Aorta (tissue), 5 donors: ENCODE results near the gene ARHGEF11. TPM values are rescaled to one million over a fixed set of nuclear protein-coding genes. Genes with fewer than 3 reads are reported as not detected.

ENCODE experiments used
- ATAC-seq: fragments of 200-7000 bp; cut with Tn5 transposase; one replicate; pipeline ENCODE4 v1.9.1; 2022; ENCODE audit warnings: moderate library complexity; ENCODE audit not compliant: low FRiP score
- DNase-seq, 2 donors: peaks; one replicate each; pipeline ENCODE4 v3.0.0-alpha.2; 2020
- H3K27ac ChIP-seq, 2 donors: one replicate each; pipeline ENCODE4 v1.5.1; 2013; ENCODE audit warnings: low read length in 2 of 2, mild to moderate bottlenecking in 2 of 2, moderate library complexity in 2 of 2, control low read depth in 1 of 2, inconsistent platforms in 1 of 2, low read depth in 1 of 2
- H3K27me3 ChIP-seq, 2 donors: one replicate each; pipeline ENCODE4 v1.6.1; 2013; ENCODE audit warnings: control low read depth in 1 of 2, low read length in 1 of 2, mild to moderate bottlenecking in 1 of 2, moderate library complexity in 1 of 2; ENCODE audit not compliant: insufficient read depth in 2 of 2, control insufficient read depth in 1 of 2
- H3K36me3 ChIP-seq, 2 donors: one replicate each; pipeline ENCODE4 v1.6.1; 2013; ENCODE audit warnings: control low read depth in 1 of 2, low read length in 1 of 2, mild to moderate bottlenecking in 1 of 2; ENCODE audit not compliant: insufficient read depth in 2 of 2, control insufficient read depth in 1 of 2
- H3K4me1 ChIP-seq, 2 donors: one replicate each; pipeline ENCODE4 v1.6.1; 2013; ENCODE audit warnings: low read length in 2 of 2, control low read depth in 1 of 2, mild to moderate bottlenecking in 1 of 2, moderate library complexity in 1 of 2; ENCODE audit not compliant: insufficient read depth in 2 of 2, control insufficient read depth in 1 of 2
- H3K4me3 ChIP-seq, 2 donors: one replicate each; pipeline ENCODE4 v1.5.1; 2013; ENCODE audit warnings: low read length in 2 of 2, control low read depth in 1 of 2, mild to moderate bottlenecking in 1 of 2
- H3K9me3 ChIP-seq: one replicate; pipeline ENCODE4 v1.6.1; 2013; ENCODE audit warnings: mild to moderate bottlenecking, low read length; ENCODE audit not compliant: control insufficient read depth
- WGBS, 2 donors: extraction: QIAGEN DNeasy Blood & Tissue Kit; methylation state at CpG; one replicate each; pipeline ENCODE4 v1.1.7; 2013; 5-methylcytosine and 5-hydroxymethylcytosine counted together
- intact Hi-C, 2 donors: fragments of 100-400 bp; cut with DNase I; formaldehyde crosslinking; loops; one replicate each; pipeline versions ENCODE4 v1.14.2 to v1.15.0; 2022
- polyA plus RNA-seq, 2 donors: library from polyadenylated mRNA; stranded (reverse); fragments of 200-250 nt; gene quantifications; one replicate each; pipeline ENCODE4 v1.2.3, GENCODE V29; 2013
- total RNA-seq, 2 donors: library from RNA; stranded (reverse); fragmentation: NEBNext Ultra II Directional; extraction: Animal tissue kit (Norgen Biotek cat#: 25700); gene quantifications; one replicate each; pipeline ENCODE4 v1.2.1, GENCODE V29; 2021
- donor health status: healthy with polysubstance abuse.
- donor health status: Bipolar disorder and iron deficiency.
- donor health status: DM: no; HTN: no; CAD: no.
- donor health status: DM: no; HTN: no; CAD: no.
- donor health status: DM: yes; HTN: yes; CAD: no.

Gene ARHGEF11
- total and polyA plus RNA-seq, 4 donors: 9.3 to 47.8 (median 24.6) TPM

DNA sequence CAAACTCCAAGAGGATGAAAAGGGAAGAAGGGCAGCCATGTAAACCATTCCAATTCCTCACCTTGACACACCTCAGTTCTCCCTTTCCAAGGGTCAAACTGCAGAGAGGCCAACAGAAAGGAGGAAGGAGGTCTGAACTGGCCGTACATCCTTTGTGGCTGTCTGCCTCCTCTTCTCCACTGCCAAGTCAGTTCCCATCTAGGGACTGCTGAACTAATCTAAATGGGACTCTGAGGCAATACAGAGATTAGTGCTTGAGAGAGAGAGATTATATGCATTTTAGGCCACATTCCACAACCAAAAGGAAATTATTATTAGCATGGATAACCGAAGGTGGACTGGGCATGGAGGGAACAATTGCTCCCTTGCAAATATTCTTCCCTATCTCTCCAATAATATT is 2.7 kb downstream of the ARHGEF11 start:
- H3K9me3 ChIP-seq: no peaks in the 10 kb centered on the region
- no peaks in the 10 kb centered on the region for H3K27me3 ChIP-seq
- intact Hi-C loops: no loop called here
- DNase-seq: no peak
- ATAC-seq: no peak
- 7 to 9% methylated on average over 2 of the region's 2 CpGs for WGBS, 2 donors
- peak overlapping the region in 1 of 2 donors; percentile 24 for H3K4me3 ChIP-seq
- no peaks in the 10 kb centered on the region for H3K36me3 ChIP-seq
- no peak overlapping the region for H3K27ac ChIP-seq
- peaks cover 3 to 8% of the 10 kb centered on the region in 2 donors for H3K4me1 ChIP-seq

DNA sequence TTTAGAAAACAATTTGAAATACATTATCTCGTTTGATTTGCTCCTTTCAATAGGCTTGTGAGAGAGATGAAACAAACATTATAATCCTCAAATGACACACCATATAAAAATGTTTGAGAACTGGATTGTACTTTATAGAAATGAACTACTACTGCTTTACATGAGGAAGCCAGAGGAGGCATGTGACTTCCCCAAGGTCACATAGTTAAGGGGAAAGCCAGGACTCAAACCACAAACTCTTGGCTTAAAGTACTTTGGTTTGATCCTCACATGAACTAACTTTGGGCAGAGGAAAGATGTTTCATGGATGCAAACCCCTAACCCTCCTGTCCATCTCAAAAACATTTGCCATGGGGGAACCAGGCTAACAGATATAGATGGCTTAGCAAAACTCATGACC is 4.7 kb downstream of the ARHGEF11 start:
- Histone ChIP-seq H3K27ac (no peak overlapping the region), H3K27me3 (no peaks in the 10 kb centered on the region), H3K9me3 (no peaks in the 10 kb centered on the region), H3K4me3 (no peak overlapping the region), H3K36me3 (no peaks in the 10 kb centered on the region), H3K4me1 (peaks cover 3 to 8% of the 10 kb centered on the region in 2 donors)
- ATAC-seq (no peak), DNase-seq (no peak)
- WGBS, 2 donors: 85 to 88% methylated on average over 1 of the region's 1 CpG
- intact Hi-C loops: no loop called here

DNA sequence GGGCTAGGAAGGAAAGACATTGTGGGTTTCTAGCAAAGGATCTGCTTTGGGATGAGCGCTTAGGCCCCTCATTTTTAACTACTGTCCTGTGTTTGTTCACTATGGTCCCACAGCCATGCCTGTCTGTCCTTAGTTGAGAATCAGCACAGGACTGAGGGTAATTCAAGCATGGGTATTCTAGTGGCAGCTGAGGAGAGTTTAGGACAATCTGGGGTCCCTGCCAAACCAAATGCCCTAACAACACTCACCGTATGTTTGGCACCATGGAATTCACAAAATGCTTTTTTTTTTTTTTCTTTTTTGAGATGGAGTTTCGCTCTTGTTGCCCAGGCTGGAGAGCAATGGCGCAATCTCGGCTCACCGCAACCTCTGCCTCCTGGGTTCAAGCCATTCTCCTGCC is 10.4 kb downstream of the ARHGEF11 start:
- Histone ChIP-seq H3K4me1 (peaks cover 1 to 4% of the 10 kb centered on the region in 2 donors), H3K4me3 (no peak overlapping the region), H3K27me3 (no peaks in the 10 kb centered on the region), H3K9me3 (no peaks in the 10 kb centered on the region), H3K27ac (no peak overlapping the region), H3K36me3 (peaks cover 0 to 2% of the 10 kb centered on the region in 2 donors)
- WGBS, 2 donors: 70 to 72% methylated on average over 6 of the region's 6 CpGs
- intact Hi-C loops: no loop called here
- no peak for ATAC-seq
- DNase-seq: no peak

DNA sequence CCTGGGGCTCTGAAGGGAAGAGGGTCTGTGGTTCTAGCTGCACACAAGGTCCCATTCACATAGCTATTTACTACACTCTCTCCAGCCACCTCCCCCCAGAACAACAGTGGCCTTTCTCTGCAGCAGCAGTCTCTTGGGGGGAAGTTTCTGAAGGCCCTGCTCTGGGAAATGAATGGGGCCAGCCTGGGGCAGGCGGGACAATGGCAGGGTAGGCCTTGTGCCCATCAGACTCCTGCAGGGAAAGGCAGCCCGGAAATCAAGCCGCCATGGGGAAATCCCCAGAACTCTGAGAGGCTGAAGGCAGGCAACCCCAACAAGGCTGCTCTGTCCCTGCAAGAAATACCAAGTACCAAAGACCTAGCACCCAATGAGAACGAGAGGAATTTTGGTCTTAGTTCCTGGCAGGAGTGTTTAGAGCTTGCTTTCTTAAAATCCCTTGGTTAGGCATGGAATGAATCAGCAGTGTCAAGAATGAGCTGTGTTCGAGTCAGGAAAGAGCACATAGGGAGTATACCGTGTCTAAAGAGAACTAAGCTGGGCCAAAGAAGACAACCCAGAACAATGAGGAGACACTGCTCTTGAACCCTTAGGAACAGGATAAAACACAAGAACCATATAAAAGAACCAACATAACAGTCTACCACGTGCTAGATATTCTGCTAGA is 11.3 kb downstream of the ARHGEF11 start:
- H3K27me3 ChIP-seq: no peaks in the 10 kb centered on the region
- intact Hi-C loops: no loop called here
- no peak overlapping the region for H3K27ac ChIP-seq
- ATAC-seq (no peak), DNase-seq (no peak)
- H3K36me3 ChIP-seq: peaks cover 0 to 2% of the 10 kb centered on the region in 2 donors
- WGBS, 2 donors: 57 to 59% methylated on average over 7 of the region's 7 CpGs
- H3K4me1 ChIP-seq: peaks cover 1 to 4% of the 10 kb centered on the region in 2 donors
- H3K4me3 ChIP-seq: no peak overlapping the region
- no peaks in the 10 kb centered on the region for H3K9me3 ChIP-seq

DNA sequence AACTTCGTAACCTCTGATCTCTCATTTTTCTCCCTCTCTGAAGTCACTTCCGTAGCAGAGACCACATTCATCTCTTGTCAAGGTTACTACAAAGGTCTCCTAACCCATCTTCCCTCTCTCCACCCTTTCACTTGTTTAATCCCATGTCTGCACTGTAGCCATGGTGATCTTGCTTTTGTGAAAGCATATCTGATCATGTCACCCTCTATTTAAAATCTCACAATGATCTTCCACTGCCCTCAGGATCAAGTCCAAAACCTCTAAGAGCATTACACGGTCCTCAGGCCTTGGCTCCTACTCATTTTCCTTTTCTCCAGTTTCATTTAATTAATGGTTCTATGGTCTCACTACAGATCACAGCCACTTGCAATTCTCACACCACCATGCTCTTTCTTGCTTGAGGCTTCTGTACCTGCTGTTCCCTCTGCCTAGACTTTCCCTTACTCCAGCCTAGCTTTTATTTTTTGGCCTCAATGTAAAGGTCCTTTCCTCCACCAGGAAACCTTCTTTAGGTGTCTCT is 12.1 kb downstream of the ARHGEF11 start:
- intact Hi-C loops: no loop called here
- no peaks in the 10 kb centered on the region for H3K27me3 ChIP-seq
- no peak overlapping the region for H3K4me3 ChIP-seq
- no peak for DNase-seq
- H3K27ac ChIP-seq: no peak overlapping the region
- 72 to 74% methylated on average over 3 of the region's 3 CpGs for WGBS, 2 donors
- no peak for ATAC-seq
- peaks cover 0 to 2% of the 10 kb centered on the region in 2 donors for H3K36me3 ChIP-seq
- peaks cover 1 to 4% of the 10 kb centered on the region in 2 donors for H3K4me1 ChIP-seq
- no peaks in the 10 kb centered on the region for H3K9me3 ChIP-seq

DNA sequence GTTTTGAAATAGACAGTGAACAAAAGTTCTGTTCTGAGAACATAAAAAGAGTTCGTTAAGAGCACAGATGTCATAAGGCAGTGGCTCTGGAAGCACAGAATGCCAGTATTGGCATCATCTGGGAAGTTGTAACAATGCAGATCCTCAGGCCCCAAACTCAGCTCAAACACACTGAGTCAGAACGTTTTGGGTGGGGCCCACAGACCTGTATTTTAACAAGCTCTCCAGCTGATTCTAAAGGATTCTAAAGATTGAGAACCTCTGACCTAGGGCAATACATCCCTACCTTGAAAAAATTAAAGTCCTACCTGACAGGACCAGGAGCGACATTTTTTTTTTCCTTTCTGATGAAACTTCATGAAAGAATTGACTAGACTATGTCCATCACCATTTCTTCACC is 13.2 kb downstream of the ARHGEF11 start:
- Histone ChIP-seq H3K27me3 (no peaks in the 10 kb centered on the region), H3K9me3 (no peaks in the 10 kb centered on the region), H3K4me3 (no peak overlapping the region), H3K27ac (no peak overlapping the region), H3K4me1 (peaks cover 1 to 4% of the 10 kb centered on the region in 2 donors), H3K36me3 (peaks cover 0 to 2% of the 10 kb centered on the region in 2 donors)
- WGBS, 2 donors: 77 to 79% methylated on average over 3 of the region's 3 CpGs
- intact Hi-C loops: no loop called here
- ATAC-seq (no peak), DNase-seq (no peak)

DNA sequence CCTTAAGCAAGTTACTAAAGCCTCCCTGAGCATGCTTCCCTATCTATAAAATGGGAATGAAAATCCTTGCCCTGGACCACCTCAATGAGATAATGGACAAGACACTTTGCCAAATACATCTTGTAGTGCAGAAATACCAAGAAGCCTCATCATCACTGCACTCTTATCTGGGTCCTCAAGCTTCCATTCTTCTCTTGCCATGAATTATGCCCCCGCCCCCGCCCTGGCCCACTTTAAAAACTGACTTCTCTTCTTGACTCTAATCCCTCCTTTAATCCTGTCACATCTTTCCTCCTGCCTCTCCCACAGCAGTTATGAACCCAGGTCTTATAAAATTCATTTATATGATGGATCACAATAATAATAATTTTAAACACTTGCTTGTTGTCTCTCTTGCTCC is 14.8 kb downstream of the ARHGEF11 start:
- H3K9me3 ChIP-seq: no peaks in the 10 kb centered on the region
- H3K27ac ChIP-seq: no peak overlapping the region
- WGBS, 2 donors: 97 to 99% methylated on average over 2 of the region's 2 CpGs
- no peak overlapping the region for H3K4me3 ChIP-seq
- H3K27me3 ChIP-seq: no peaks in the 10 kb centered on the region
- peaks cover 1 to 4% of the 10 kb centered on the region in 2 donors for H3K4me1 ChIP-seq
- ATAC-seq: no peak
- intact Hi-C loops: no loop called here
- DNase-seq: no peak
- H3K36me3 ChIP-seq: peaks cover 0 to 2% of the 10 kb centered on the region in 2 donors

DNA sequence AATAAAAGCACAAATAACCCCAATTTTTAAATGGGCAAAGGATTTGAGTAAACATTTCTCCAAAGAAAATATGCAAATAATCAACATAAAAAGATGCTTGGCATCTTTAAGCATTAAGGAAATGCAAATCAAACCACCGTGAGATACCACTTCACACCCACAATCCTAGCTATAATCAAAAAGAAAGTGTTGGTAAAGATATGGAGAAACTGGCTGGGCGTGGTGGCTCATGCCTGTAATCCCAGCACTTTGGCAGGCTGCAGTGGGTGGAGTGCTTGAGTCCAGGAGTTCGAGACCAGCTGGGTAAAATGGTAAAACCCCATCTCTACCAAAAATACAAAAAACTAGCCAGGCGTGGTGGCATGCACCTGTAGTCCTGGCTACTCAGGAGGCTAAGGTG is 16.9 kb downstream of the ARHGEF11 start:
- intact Hi-C loops: no loop called here
- Histone ChIP-seq H3K27me3 (no peaks in the 10 kb centered on the region), H3K9me3 (no peaks in the 10 kb centered on the region), H3K4me1 (no peaks in the 10 kb centered on the region), H3K4me3 (no peak overlapping the region), H3K27ac (no peak overlapping the region), H3K36me3 (no peaks in the 10 kb centered on the region)
- DNase-seq (no peak), ATAC-seq (no peak)
- WGBS, 2 donors: 97% methylated on average over 4 of the region's 4 CpGs

DNA sequence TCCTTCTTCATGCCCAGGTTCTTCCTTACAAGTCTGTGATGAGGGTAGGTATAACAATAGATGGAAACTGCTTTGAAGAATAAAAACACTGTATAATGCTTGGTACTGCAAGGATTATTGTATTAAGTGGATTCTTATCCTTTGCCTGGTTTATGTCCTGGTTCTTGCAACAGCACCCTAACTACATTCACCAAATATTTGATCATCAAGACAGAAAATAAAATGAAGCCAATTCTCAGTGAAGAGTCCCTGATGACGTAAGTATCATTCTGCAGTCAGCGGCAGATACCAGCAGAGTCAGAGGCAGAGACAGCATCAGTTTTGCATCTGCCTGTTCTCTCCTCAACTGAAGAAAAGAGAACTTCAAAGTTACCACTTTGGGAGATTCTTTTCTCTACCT is 19.7 kb downstream of the ARHGEF11 start:
- intact Hi-C loops: no loop called here
- H3K4me3 ChIP-seq: no peak overlapping the region
- peaks cover 2% of the 10 kb centered on the region for H3K9me3 ChIP-seq
- H3K4me1 ChIP-seq: no peaks in the 10 kb centered on the region
- no peak overlapping the region for H3K27ac ChIP-seq
- 70 to 76% methylated on average over 2 of the region's 2 CpGs for WGBS, 2 donors
- DNase-seq (no peak), ATAC-seq (peak; percentile 46)
- no peaks in the 10 kb centered on the region for H3K27me3 ChIP-seq
- H3K36me3 ChIP-seq: peaks cover 2 to 4% of the 10 kb centered on the region in 2 donors
